GM12878 (cell line): ENCODE results near the gene BSND. TPM values are rescaled to one million over a fixed set of nuclear protein-coding genes. Genes with fewer than 3 reads are reported as not detected.

ENCODE experiments used
- ATAC-seq: fragments of 200-7000 bp; cut with Tn5 transposase; 3 replicates; pipeline ENCODE4 v1.9.1; 2020; ENCODE audit warnings: mild to moderate bottlenecking, moderate library complexity
- BruUV-seq: library from RNA; stranded (reverse); fragments of 400-500 nt; replicated peaks from 2 replicates; lab custom pipeline; 2021; lab: Mats Ljungman, UMichigan
- CTCF ChIA-PET: fragments of 300-600 bp; sonication (Branson Sonifier 250); formaldehyde crosslinking; extraction: SDS; loops from one replicate; lab custom pipeline; 2021; ENCODE audit warnings: inconsistent platforms; lab: Yijun Ruan, JAX
- POLR2A ChIA-PET: fragments of 350-600 bp; formaldehyde crosslinking; extraction: SDS; loops from one replicate; lab custom pipeline; 2021; ENCODE audit warnings: inconsistent platforms; lab: Charles Lee
- RAD21 ChIA-PET: fragments of 300-600 bp; sonication (Branson Sonifier 250); formaldehyde crosslinking; loops from one replicate; lab custom pipeline; 2023; ENCODE audit warnings: antibody characterized with exemption; ENCODE audit not compliant: unreplicated experiment; lab: Charles Lee
- SMC1A ChIA-PET: fragments of 300-600 bp; sonication (Branson Sonifier 250); formaldehyde crosslinking; loops from one replicate; lab custom pipeline; 2023; ENCODE audit not compliant: unreplicated experiment, uncharacterized antibody; lab: Charles Lee
- DNase-seq: peaks from one replicate; pipeline ENCODE4 v3.0.0-alpha.2; 2011; ENCODE audit warnings: low read depth, low spot score
- FAIRE-seq: peaks from 3 replicates; lab custom pipeline; 2011; peaks lifted over from hg19 to GRCh38; lab: Jason Lieb, UNC
- H2AFZ ChIP-seq: 2 replicates; pipeline ENCODE4 v1.6.0; 2011; ENCODE audit warnings: low read depth, low read length, control low read depth; ENCODE audit not compliant: control insufficient read depth
- H3K27ac ChIP-seq: 2 replicates; pipeline ENCODE4 v1.5.1; 2011; ENCODE audit warnings: control low read depth; ENCODE audit not compliant: control insufficient read depth, insufficient read depth
- H3K27me3 ChIP-seq, 2 experiments: replicated peaks in 1 of 2; 2 replicates each; pipeline versions ENCODE4 v1.6.0 to v1.6.1; 2011; ENCODE audit warnings: low read length in 1 of 2; ENCODE audit not compliant: control insufficient read depth in 2 of 2, insufficient read depth in 2 of 2
- H3K36me3 ChIP-seq, 2 experiments: 2 replicates each; pipeline ENCODE4 v1.5.1; 2011; ENCODE audit warnings: low read length in 1 of 2; ENCODE audit not compliant: control insufficient read depth in 2 of 2, insufficient read depth in 2 of 2
- H3K4me1 ChIP-seq: 2 replicates; pipeline ENCODE4 v1.6.1; 2011; ENCODE audit warnings: mild to moderate bottlenecking, low read length, moderate library complexity, mixed read lengths; ENCODE audit not compliant: control insufficient read depth, insufficient read depth
- H3K4me2 ChIP-seq: 2 replicates; pipeline ENCODE4 v1.6.0; 2011; ENCODE audit warnings: control low read depth; ENCODE audit not compliant: control insufficient read depth, insufficient read depth
- H3K4me3 ChIP-seq: fragments of 200-600 bp; sonication (generic); 2 replicates; pipeline ENCODE4 v1.5.1; 2016
- H3K79me2 ChIP-seq: 2 replicates; pipeline ENCODE4 v1.6.0; 2011; ENCODE audit warnings: low read length; ENCODE audit not compliant: control insufficient read depth, insufficient read depth
- H3K9ac ChIP-seq: 2 replicates; pipeline ENCODE4 v1.8.0; 2011; ENCODE audit warnings: low read length, control low read depth, mixed read lengths; ENCODE audit not compliant: control insufficient read depth, insufficient read depth
- H3K9me3 ChIP-seq: replicated peaks from 3 replicates; pipeline ENCODE4 v1.5.1; 2011; ENCODE audit warnings: mild to moderate bottlenecking, low read length; ENCODE audit not compliant: control insufficient read depth, insufficient read depth
- H4K20me1 ChIP-seq: 2 replicates; pipeline ENCODE4 v1.6.0; 2011; ENCODE audit not compliant: control insufficient read depth, insufficient read depth
- ELK1 ChIP-seq: IDR thresholded peaks from 2 replicates; pipeline ENCODE4 v1.6.1; 2012; ENCODE audit warnings: low read depth, low read length, improper control_type of control experiment
- GABPA ChIP-seq: IDR thresholded peaks from 2 replicates; pipeline ENCODE4 v1.6.1; 2014; ENCODE audit warnings: antibody characterized with exemption, low read depth, mild to moderate bottlenecking, inconsistent platforms
- MAX ChIP-seq: IDR thresholded peaks from 2 replicates; pipeline ENCODE4 v1.6.1; 2012; ENCODE audit warnings: low read depth, low read length, improper control_type of control experiment
- MTA3 ChIP-seq: IDR thresholded peaks from 2 replicates; pipeline ENCODE4 v1.6.1; 2012; ENCODE audit warnings: low read length, inconsistent platforms, borderline replicate concordance
- NFIC ChIP-seq: IDR thresholded peaks from 2 replicates; pipeline ENCODE4 v1.6.1; 2012; ENCODE audit warnings: low read depth, mild to moderate bottlenecking, inconsistent platforms, low read length, moderate library complexity
- PRDM15 ChIP-seq: fragments of 450-650 bp; formaldehyde crosslinking; IDR thresholded peaks from 2 replicates; pipeline ENCODE4 v1.4.0; 2020; ENCODE audit warnings: mild to moderate bottlenecking, moderate library complexity
- RUNX3 ChIP-seq: IDR thresholded peaks from 2 replicates; pipeline ENCODE4 v1.6.1; 2012; ENCODE audit warnings: low read length, inconsistent platforms
- USF1 ChIP-seq: IDR thresholded peaks from 2 replicates; pipeline ENCODE4 v1.6.1; 2011; ENCODE audit warnings: borderline replicate concordance, low read depth, mild to moderate bottlenecking, moderate library complexity, mixed read lengths, low read length; ENCODE audit not compliant: insufficient read depth; ENCODE audit errors: extremely low read length
- ZBTB40 ChIP-seq: fragments of 450-650 bp; IDR thresholded peaks from 2 replicates; pipeline ENCODE4 v1.6.1; 2016; ENCODE audit warnings: mild to moderate bottlenecking, moderate library complexity, borderline replicate concordance
- ZNF384 ChIP-seq: IDR thresholded peaks from 2 replicates; pipeline ENCODE4 v1.6.1; 2012; ENCODE audit warnings: low read depth, mild to moderate bottlenecking, low read length, improper control_type of control experiment, borderline replicate concordance
- WGBS: methylation state at CpG from one replicate; pipeline ENCODE4 v1.1.6; 2016; ENCODE audit warnings: low lambda C conversion rate; ENCODE audit not compliant: insufficient replicate concordance, insufficient coverage; ENCODE audit errors: missing lambda C conversion rate; 5-methylcytosine and 5-hydroxymethylcytosine counted together
- in situ Hi-C: fragments of 300-500 bp; cut with MboI; formaldehyde crosslinking; loops from 9 replicates; pipeline ENCODE4 v1.14.3; 2018; ENCODE audit warnings: mixed read lengths
- intact Hi-C: fragments of 100-400 bp; cut with micrococcal nuclease; formaldehyde crosslinking; loops from one replicate; pipeline ENCODE4 v1.14.2; 2022; ENCODE audit not compliant: unreplicated experiment
- polyA plus RNA-seq, 11 experiments: library from polyadenylated mRNA; depleted of rRNA in 4 of 11; unstranded in 6 of 11; stranded (reverse) in 5 of 11; fragments of >200 nt; fragmentation: Nextera tagmentation in 4 of 11; fragmentation: Illumina TruSeq in 1 of 11; extraction: Ambion mirVana in 4 of 11; extraction: Trizol in 1 of 11; gene quantifications; 1 replicate in 1 of 11; 2 replicates in 10 of 11; pipeline versions ENCODE4 v1.2.1 to v1.2.3, GENCODE V29; 2011 to 2016; ENCODE audit warnings: inconsistent platforms in 2 of 11, missing spikeins in 2 of 11, low read depth in 1 of 11
- total RNA-seq, 4 experiments: library from RNA; depleted of rRNA in 3 of 4; stranded (reverse); fragments of >200 nt in 3 of 4; fragmentation: Illumina TruSeq in 1 of 4; extraction: Trizol in 1 of 4; gene quantifications; 2 replicates each; pipeline versions ENCODE4 v1.2.1 to v1.2.3, GENCODE V29; 2013 to 2021

The BSND gene
- total and polyA plus RNA-seq, 10 of the 15 experiments (the other 5 are each of a cell fraction or from before 2014, with no cell fraction given): not detected

- TF ChIP-seq NFIC (no peak), USF1 (no peak), ELK1 (no peak), GABPA (no peak)
- TF ChIP-seq, all 136 proteins: peak for 0
These were observed at the start of gene BSND (continued) for GRCh38 chr1:54998677-54999076.

GRCh38 chr1:54949053-54949452 lies 49.7 kb upstream of the BSND start:
- Histone ChIP-seq H3K4me1 (no peaks in the 10 kb centered on the region), H3K9ac (no peak overlapping the region), H2AFZ (no peak overlapping the region), H3K4me3 (no peak overlapping the region), H3K4me2 (no peak overlapping the region), H3K27me3 (no peaks in the 10 kb centered on the region), H3K36me3 (no peaks in the 10 kb centered on the region), H3K27ac (no peak overlapping the region), H3K9me3 (no peaks in the 10 kb centered on the region), H3K79me2 (no peaks in the 10 kb centered on the region), H4K20me1 (no peaks in the 10 kb centered on the region)
- CTCF ChIA-PET: interaction anchor here (0.6 to 11.9 kb wide), 9 partner anchors 9 to 431 kb away, joined by 3 to 436 read pairs (median 5); partner anchors contain the start of genes BSND and DHCR24
- in situ Hi-C loops (no loop called here), intact Hi-C loops (no loop called here)
- DNase-seq: no peak
- WGBS: 6% methylated on average over 4 of the region's 4 CpGs
- RAD21 ChIA-PET: interaction anchor here (0.7 to 9.3 kb wide), 4 partner anchors 44 to 1637 kb away, joined by 3 to 156 read pairs (median 4); partner anchors contain the start of gene BSND
- peak; percentile 44 for FAIRE-seq
- ATAC-seq: peak; percentile 40
- POLR2A ChIA-PET: interaction anchor here (0.5 to 0.8 kb wide), 2 partner anchors 41 to 328 kb away, joined by 3 to 8 read pairs; no protein-coding TSS in a partner anchor
- SMC1A ChIA-PET: interaction anchor here (0.7 to 9.4 kb wide), 12 partner anchors 9 to 135 kb away, joined by 3 to 147 read pairs (median 3); partner anchors contain the start of gene BSND
- BruUV-seq: no TSS peak
- no peak for TF ChIP-seq MTA3
- no peak for TF ChIP-seq ZBTB40
- TF ChIP-seq MAX: no peak
- TF ChIP-seq RUNX3: peak; percentile 67
- TF ChIP-seq PRDM15: no peak
- no peak for TF ChIP-seq ZNF384
